ENCODE measurements around the gene MYOZ3. TPM values are rescaled to one million over a fixed set of nuclear protein-coding genes. Genes with fewer than 3 reads are reported as not detected.

Gene MYOZ3
- total and polyA plus RNA-seq, 2 donors: 0.25 to 0.47 TPM

DNA sequence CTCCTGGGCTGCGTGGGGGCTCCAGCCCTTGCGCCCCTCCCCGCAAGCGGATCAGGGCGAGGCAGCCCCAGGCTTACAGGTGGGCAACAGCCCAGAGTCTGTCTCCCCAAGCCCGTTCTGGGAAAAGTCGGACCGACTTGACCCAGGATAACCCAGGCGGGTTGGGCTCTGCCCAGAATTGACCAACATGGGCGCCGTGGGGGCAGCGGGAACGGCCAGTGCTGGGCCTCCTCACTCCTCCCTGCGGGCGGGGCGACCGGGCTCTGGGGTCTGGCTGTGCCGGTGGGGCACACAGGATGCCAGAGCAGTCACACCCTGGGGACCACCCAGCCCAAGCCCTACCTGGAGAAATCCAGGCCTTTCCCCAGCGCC is 35.9 kb upstream of the MYOZ3 start:
- peaks cover 12 to 47% of the 10 kb centered on the region in 2 donors for H3K27me3 ChIP-seq (ENCODE audit: control insufficient read depth in 2 of 2, insufficient read depth in 1 of 2, low read length in 1 of 2)
- H3K36me3 ChIP-seq (ENCODE audit: control insufficient read depth in 2 of 2, insufficient read depth in 2 of 2, low read length in 1 of 2): no peaks in the 10 kb centered on the region
- peaks cover 5 to 16% of the 10 kb centered on the region in 2 donors for H3K4me1 ChIP-seq (ENCODE audit: control insufficient read depth in 2 of 2, insufficient read depth in 2 of 2, low read length in 2 of 2)
- no peak for DNase-seq (ENCODE audit: low read depth in 6 of 9, low spot score in 9 of 9)
- WGBS: 49% methylated on average over 19 of the region's 19 CpGs
- peak overlapping the region; percentile 36 to 51 for H3K4me3 ChIP-seq (ENCODE audit: low read length in 2 of 2)
- no peak overlapping the region for H3K27ac ChIP-seq (ENCODE audit: low read depth in 1 of 2, low read length in 1 of 2)
- H3K9me3 ChIP-seq (ENCODE audit: control insufficient read depth in 2 of 2, insufficient read depth in 1 of 2, low read length in 1 of 2): no peaks in the 10 kb centered on the region

DNA sequence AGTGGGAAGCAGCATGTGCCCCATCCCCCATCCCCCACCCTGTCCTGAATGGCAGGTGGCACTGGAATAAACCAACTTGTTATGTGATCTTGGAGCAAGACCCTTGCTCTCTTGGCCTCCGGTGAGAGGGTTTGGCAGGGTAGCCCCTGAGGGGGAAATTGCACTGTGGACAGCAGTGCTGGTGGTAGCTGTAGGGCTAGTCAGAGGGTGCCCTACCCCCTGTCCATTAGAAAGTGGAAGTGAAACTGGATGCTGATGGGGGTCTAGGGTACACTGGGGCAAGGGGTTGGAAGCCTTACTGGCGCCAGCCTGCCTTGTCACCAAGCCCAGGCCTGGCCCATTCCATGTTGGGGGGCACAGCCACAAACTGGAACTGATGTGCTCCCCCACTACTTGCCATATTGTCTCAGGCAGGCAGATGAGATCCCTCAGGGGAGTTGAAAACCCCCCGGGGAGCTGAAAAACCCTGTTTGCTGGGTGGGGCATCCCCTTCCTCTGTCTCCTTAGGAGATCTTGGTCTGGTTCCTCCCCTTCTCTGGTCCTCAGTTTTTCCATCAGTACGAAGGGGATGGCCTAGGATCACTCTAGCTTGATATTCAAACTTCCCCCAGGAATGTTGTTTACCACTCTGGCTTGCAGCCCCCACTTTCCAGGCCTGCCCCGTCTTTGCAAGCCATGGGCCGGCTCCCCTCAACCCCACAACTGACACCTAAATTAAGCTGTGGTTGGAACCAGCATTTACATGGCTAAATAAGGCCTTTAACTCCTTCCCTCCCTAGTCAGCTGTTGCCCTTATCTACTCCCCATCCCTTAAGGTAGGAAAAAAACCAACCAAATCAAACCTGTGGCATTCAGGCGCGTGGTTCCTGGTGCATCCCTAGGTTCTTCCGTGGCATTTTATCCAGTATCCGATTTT is 35.0 kb upstream of the MYOZ3 start:
- no peak for DNase-seq (ENCODE audit: low read depth in 6 of 9, low spot score in 9 of 9)
- Histone ChIP-seq H3K27me3 (ENCODE audit: control insufficient read depth in 2 of 2, insufficient read depth in 1 of 2, low read length in 1 of 2) (peaks cover 12 to 47% of the 10 kb centered on the region in 2 donors), H3K4me3 (ENCODE audit: low read length in 2 of 2) (peak overlapping the region in 1 of 2 donors; percentile 36), H3K4me1 (ENCODE audit: control insufficient read depth in 2 of 2, insufficient read depth in 2 of 2, low read length in 2 of 2) (peaks cover 5 to 16% of the 10 kb centered on the region in 2 donors), H3K27ac (ENCODE audit: low read depth in 1 of 2, low read length in 1 of 2) (no peak overlapping the region), H3K36me3 (ENCODE audit: control insufficient read depth in 2 of 2, insufficient read depth in 2 of 2, low read length in 1 of 2) (no peaks in the 10 kb centered on the region), H3K9me3 (ENCODE audit: control insufficient read depth in 2 of 2, insufficient read depth in 1 of 2, low read length in 1 of 2) (no peaks in the 10 kb centered on the region)
- WGBS: 77% methylated on average over 10 of the region's 10 CpGs

DNA sequence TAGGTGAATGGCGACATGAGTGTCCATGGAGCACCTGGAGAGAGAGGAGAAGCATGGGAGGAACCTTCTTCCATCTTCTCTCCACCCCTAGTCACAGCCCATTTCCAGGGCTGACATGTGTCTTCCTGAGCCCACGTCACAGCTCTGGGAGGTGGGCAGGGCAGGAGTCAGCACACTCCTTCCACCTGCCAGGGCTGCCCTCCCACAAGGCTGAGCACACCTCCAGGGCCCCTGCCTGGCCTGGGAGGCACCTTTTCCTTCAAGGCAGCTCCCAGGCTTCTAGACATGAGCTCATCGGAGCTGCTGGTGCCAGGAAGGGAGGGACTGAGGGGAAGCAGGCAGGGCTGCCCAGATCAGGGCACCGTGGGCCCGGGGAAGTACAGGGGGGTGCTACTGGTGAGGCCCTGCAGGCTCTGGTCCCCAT is 34.2 kb upstream of the MYOZ3 start:
- H3K4me3 ChIP-seq (ENCODE audit: low read length in 2 of 2): no peak overlapping the region
- H3K27ac ChIP-seq (ENCODE audit: low read depth in 1 of 2, low read length in 1 of 2): no peak overlapping the region
- H3K9me3 ChIP-seq (ENCODE audit: control insufficient read depth in 2 of 2, insufficient read depth in 1 of 2, low read length in 1 of 2): no peaks in the 10 kb centered on the region
- peaks cover 5 to 16% of the 10 kb centered on the region in 2 donors for H3K4me1 ChIP-seq (ENCODE audit: control insufficient read depth in 2 of 2, insufficient read depth in 2 of 2, low read length in 2 of 2)
- 94% methylated on average over 5 of the region's 5 CpGs for WGBS
- H3K36me3 ChIP-seq (ENCODE audit: control insufficient read depth in 2 of 2, insufficient read depth in 2 of 2, low read length in 1 of 2): no peaks in the 10 kb centered on the region
- no peak for DNase-seq (ENCODE audit: low read depth in 6 of 9, low spot score in 9 of 9)
- H3K27me3 ChIP-seq (ENCODE audit: control insufficient read depth in 2 of 2, insufficient read depth in 1 of 2, low read length in 1 of 2): peaks cover 12 to 47% of the 10 kb centered on the region in 2 donors

DNA sequence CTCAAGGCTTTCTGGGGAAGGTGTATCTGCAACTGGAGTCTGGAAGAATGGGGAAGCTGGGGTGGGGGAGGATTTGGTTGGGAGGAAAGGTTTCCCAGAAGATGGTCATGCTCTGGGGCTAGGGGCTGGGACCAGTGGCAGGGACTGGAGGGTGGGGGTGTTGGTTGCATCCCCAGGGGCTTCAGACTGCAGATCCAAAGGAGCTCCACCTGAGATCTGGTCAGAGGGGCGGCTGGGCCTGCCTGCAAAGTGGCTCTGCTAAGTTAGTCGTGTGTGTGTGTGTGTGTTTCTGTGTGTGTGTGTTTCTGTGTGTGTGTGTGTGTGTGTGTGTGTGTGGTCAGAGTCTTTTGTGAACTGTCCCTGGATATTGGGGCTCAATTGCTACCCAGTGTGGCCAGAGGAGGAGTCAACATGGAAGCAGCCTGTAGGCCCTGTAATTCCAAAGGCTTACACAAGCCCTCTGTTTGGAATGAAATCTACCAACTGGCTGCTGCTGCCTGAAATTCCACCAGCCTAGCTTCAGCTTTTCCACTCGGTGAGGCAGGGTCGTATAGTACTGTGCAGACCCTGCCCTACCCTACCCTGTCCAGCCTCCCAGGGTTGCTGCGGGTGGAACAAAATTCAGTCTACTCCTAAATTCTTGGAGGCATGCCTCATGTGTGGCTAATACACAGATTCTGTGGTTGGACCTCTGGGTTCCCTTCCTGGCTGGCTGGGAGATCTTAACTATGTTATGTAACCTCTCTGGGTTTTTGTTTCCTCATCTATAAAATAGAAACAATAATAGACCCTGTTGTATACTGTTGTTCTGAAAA is 33.1 kb upstream of the MYOZ3 start:
- no peak for DNase-seq (ENCODE audit: low read depth in 6 of 9, low spot score in 9 of 9)
- Histone ChIP-seq H3K27ac (ENCODE audit: low read depth in 1 of 2, low read length in 1 of 2) (no peak overlapping the region), H3K4me3 (ENCODE audit: low read length in 2 of 2) (no peak overlapping the region), H3K36me3 (ENCODE audit: control insufficient read depth in 2 of 2, insufficient read depth in 2 of 2, low read length in 1 of 2) (no peaks in the 10 kb centered on the region), H3K27me3 (ENCODE audit: control insufficient read depth in 2 of 2, insufficient read depth in 1 of 2, low read length in 1 of 2) (peaks cover 12 to 40% of the 10 kb centered on the region in 2 donors), H3K9me3 (ENCODE audit: control insufficient read depth in 2 of 2, insufficient read depth in 1 of 2, low read length in 1 of 2) (no peaks in the 10 kb centered on the region), H3K4me1 (ENCODE audit: control insufficient read depth in 2 of 2, insufficient read depth in 2 of 2, low read length in 2 of 2) (peaks cover 5 to 16% of the 10 kb centered on the region in 2 donors)
- WGBS: 93% methylated on average over 5 of the region's 5 CpGs

DNA sequence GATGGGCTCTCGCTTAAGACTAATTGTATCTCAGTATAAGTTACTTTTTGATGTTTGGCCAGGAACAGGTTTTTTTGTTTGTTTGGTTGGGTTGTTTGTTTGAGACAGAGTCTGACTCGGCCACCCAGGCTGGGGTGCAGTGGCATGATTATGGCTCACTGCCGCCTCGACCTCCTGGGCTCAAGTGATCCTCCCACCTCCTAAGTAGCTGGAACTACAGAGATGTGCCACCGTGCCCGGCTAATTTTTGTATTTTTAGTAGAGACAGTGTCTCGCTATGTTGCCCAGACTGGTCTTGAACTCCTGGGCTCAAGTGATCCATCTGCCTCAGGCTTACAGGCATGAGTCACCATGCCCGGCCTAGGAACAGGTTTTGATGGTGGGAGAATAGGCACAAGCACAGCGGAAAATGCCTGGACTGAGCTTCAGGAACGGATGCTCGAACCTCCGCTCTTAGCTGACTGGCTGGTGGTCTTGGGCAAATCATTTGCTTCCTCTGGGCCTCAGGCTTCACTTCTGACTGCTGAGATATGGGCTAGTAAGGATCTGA is 32.0 kb upstream of the MYOZ3 start:
- whole genome bisulfite sequencing: 96% methylated on average over 12 of the region's 12 CpGs
- H3K4me1 ChIP-seq (ENCODE audit: control insufficient read depth in 2 of 2, insufficient read depth in 2 of 2, low read length in 2 of 2): peaks cover 5 to 13% of the 10 kb centered on the region in 2 donors

DNA sequence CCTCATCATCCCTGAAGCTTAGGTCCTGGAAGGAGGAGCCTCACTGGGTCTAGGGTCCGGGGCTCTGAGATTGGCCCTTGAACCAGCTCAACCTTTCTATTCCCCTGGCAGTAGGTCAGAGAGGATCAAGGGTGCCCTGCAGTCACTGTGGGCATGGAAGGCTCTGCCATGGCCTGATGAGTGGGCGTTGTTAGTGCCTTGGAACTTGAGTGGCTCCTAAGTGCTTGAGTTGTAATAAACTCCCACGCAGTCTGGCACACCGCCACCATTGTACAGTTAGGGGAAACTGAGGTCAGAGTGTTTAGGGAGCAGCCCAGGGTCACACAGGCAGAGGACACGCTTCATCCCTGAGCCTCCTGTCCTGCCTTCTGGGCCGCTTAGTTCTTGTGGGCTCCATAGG is 31.0 kb upstream of the MYOZ3 start:
- no peak overlapping the region for H3K4me3 ChIP-seq (ENCODE audit: low read length in 2 of 2)
- no peak for DNase-seq (ENCODE audit: low read depth in 6 of 9, low spot score in 9 of 9)
- H3K9me3 ChIP-seq (ENCODE audit: control insufficient read depth in 2 of 2, insufficient read depth in 1 of 2, low read length in 1 of 2): no peaks in the 10 kb centered on the region
- peaks cover 7 to 22% of the 10 kb centered on the region in 2 donors for H3K27me3 ChIP-seq (ENCODE audit: control insufficient read depth in 2 of 2, insufficient read depth in 1 of 2, low read length in 1 of 2)
- 96% methylated on average over 6 of the region's 6 CpGs for WGBS
- H3K36me3 ChIP-seq (ENCODE audit: control insufficient read depth in 2 of 2, insufficient read depth in 2 of 2, low read length in 1 of 2): no peaks in the 10 kb centered on the region
- H3K4me1 ChIP-seq (ENCODE audit: control insufficient read depth in 2 of 2, insufficient read depth in 2 of 2, low read length in 2 of 2): peaks cover 2 to 10% of the 10 kb centered on the region in 2 donors
- H3K27ac ChIP-seq (ENCODE audit: low read depth in 1 of 2, low read length in 1 of 2): no peak overlapping the region

More for the DNA sequence above, 32.0 kb upstream of the MYOZ3 start:
- Histone ChIP-seq H3K27me3 (ENCODE audit: control insufficient read depth in 2 of 2, insufficient read depth in 1 of 2, low read length in 1 of 2) (peaks cover 9 to 30% of the 10 kb centered on the region in 2 donors), H3K4me3 (ENCODE audit: low read length in 2 of 2) (no peak overlapping the region), H3K36me3 (ENCODE audit: control insufficient read depth in 2 of 2, insufficient read depth in 2 of 2, low read length in 1 of 2) (no peaks in the 10 kb centered on the region), H3K27ac (ENCODE audit: low read depth in 1 of 2, low read length in 1 of 2) (no peak overlapping the region), H3K9me3 (ENCODE audit: control insufficient read depth in 2 of 2, insufficient read depth in 1 of 2, low read length in 1 of 2) (no peaks in the 10 kb centered on the region)
- no peak for DNase-seq (ENCODE audit: low read depth in 6 of 9, low spot score in 9 of 9)

DNA sequence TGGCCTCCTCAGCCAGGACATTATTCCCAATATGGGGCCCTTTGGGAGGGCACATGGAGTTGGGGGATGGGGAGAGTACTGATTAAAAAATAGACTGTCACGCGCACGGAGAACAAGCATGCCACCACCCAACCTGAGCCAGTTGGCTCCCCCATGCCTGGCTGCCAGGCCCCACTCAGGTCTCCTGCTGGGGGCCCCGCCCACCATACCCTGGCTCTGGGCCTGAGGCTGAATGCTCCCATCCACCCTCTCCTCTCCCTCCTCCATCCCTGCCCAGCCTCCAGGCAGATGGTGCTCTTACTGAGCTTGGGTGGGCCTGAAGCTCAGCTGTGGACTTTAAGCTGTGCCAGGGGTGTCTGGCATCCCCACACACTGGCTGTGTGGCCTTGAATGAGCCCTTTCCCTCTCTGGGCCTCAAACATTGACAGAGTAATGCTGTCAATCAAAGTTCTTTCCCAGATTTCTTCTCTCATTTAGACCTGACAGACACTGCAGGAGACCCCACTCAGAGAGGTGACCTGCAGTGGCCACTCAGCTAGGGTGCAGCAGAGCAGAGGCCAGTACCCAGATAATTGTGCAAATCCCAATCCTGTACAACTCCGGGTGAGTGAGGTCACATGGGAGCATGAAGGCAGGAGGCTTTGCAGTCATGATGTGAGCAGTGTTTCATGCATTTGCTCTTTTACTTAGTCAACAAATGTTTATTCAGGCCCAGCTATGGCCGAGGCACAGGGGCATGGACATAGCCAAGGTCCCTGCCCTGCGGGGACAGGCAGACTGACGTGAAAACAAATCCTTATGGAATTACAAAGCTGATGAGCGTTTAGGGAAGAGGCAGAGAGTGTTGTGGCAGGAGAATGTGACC is 30.4 kb upstream of the MYOZ3 start:
- Histone ChIP-seq H3K36me3 (ENCODE audit: control insufficient read depth in 2 of 2, insufficient read depth in 2 of 2, low read length in 1 of 2) (no peaks in the 10 kb centered on the region), H3K4me3 (ENCODE audit: low read length in 2 of 2) (no peak overlapping the region), H3K9me3 (ENCODE audit: control insufficient read depth in 2 of 2, insufficient read depth in 1 of 2, low read length in 1 of 2) (no peaks in the 10 kb centered on the region), H3K27ac (ENCODE audit: low read depth in 1 of 2, low read length in 1 of 2) (no peak overlapping the region), H3K27me3 (ENCODE audit: control insufficient read depth in 2 of 2, insufficient read depth in 1 of 2, low read length in 1 of 2) (peaks cover 4 to 15% of the 10 kb centered on the region in 2 donors), H3K4me1 (ENCODE audit: control insufficient read depth in 2 of 2, insufficient read depth in 2 of 2, low read length in 2 of 2) (peaks cover 2 to 4% of the 10 kb centered on the region in 2 donors)
- no peak for DNase-seq (ENCODE audit: low read depth in 6 of 9, low spot score in 9 of 9)
- WGBS: 87% methylated on average over 9 of the region's 9 CpGs

DNA sequence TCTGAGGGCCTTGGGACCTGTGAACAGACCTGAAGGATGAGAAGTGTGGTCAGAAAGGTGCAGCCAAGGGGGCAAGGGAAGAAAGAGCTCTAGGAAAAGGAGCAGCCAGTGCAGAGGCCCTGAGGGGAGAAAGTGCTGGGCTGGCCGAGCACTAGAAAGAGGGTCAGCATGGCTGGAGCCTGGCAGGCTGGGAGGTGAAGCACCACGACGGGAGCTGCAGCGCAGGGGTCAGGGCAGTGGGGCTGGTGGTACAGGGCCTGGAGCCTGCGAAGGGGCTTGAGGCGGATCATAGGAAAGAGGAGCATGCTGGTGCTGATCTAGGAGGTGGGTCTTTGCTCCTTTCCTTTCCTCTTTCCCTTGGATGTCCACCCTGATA is 29.7 kb upstream of the MYOZ3 start:
- DNase-seq (ENCODE audit: low read depth in 6 of 9, low spot score in 9 of 9): no peak
- Histone ChIP-seq H3K9me3 (ENCODE audit: control insufficient read depth in 2 of 2, insufficient read depth in 1 of 2, low read length in 1 of 2) (no peaks in the 10 kb centered on the region), H3K4me3 (ENCODE audit: low read length in 2 of 2) (no peak overlapping the region), H3K27ac (ENCODE audit: low read depth in 1 of 2, low read length in 1 of 2) (no peak overlapping the region), H3K4me1 (ENCODE audit: control insufficient read depth in 2 of 2, insufficient read depth in 2 of 2, low read length in 2 of 2) (peaks cover 0 to 2% of the 10 kb centered on the region in 2 donors), H3K27me3 (ENCODE audit: control insufficient read depth in 2 of 2, insufficient read depth in 1 of 2, low read length in 1 of 2) (peaks cover 0 to 10% of the 10 kb centered on the region in 2 donors), H3K36me3 (ENCODE audit: control insufficient read depth in 2 of 2, insufficient read depth in 2 of 2, low read length in 1 of 2) (no peaks in the 10 kb centered on the region)
- 97% methylated on average over 6 of the region's 6 CpGs for WGBS

All from thymus (tissue), 11 donors.